ENCODE measurements around the gene TNNC2. TPM values are rescaled to one million over a fixed set of nuclear protein-coding genes. Genes with fewer than 3 reads are reported as not detected.

The TNNC2 gene
- total and polyA plus RNA-seq, 2 donors (not counting 3 experiments of a cell fraction or from before 2014, with no cell fraction given) = 0.26 TPM; not detected in 1

- DNase-seq (ENCODE audit: low read depth, low spot score) (no peak), FAIRE-seq (no peak)
- ChIA-PET POLR2A (no interaction called here), CTCF (interaction anchor here (1.0 to 2.9 kb wide), 5 partner anchors 8 to 156 kb away, joined by 3 to 12 read pairs (median 5); no protein-coding TSS in a partner anchor)
- intact Hi-C loops (cut with micrococcal nuclease) (loop anchor here (10.0 kb wide), 2 partner anchors 271 to 551 kb away; partner anchors contain the start of gene NCOA5), dilution Hi-C loops (cut with MboI; ENCODE audit: extremely low pct_ligation_motif_present, low sequenced_read_pairs) (no loop called here)
- peaks cover 25% of the 10 kb centered on the region for H3K79me2 ChIP-seq (ENCODE audit: control insufficient read depth, insufficient read depth, low read length)
- peaks cover 17% of the 10 kb centered on the region for H3K4me1 ChIP-seq (ENCODE audit: control insufficient read depth, extremely low read depth, insufficient read depth, low read length)
- H3K9me1 ChIP-seq (replicated peaks; ENCODE audit: control insufficient read depth, extremely low read depth, insufficient read depth, low read length) = no peaks in the 10 kb centered on the region
- H3K9ac ChIP-seq (replicated peaks; ENCODE audit: extremely low read depth, insufficient read depth, low read length) = peak overlapping the region; percentile 78
- no peaks in the 10 kb centered on the region for H3K9me3 ChIP-seq (replicated peaks; ENCODE audit: control insufficient read depth, insufficient read depth, low read length)
- no TSS peak for BruUV-seq (replicated peaks)
- peak overlapping the region; percentile 76 for H2AFZ ChIP-seq (ENCODE audit: low read depth, low read length)
- H3K27ac ChIP-seq (ENCODE audit: insufficient read depth, low read depth, low read length) = peak overlapping the region; percentile 41
- peak overlapping the region; percentile 91 for H3K4me2 ChIP-seq (ENCODE audit: insufficient read depth, low read length)
- TF ChIP-seq GATA2 (IDR thresholded peaks at IDR 0.05; ENCODE audit: insufficient read depth, insufficient read length, low read depth, low read length) = no peak
- TF ChIP-seq, protein P1, sequence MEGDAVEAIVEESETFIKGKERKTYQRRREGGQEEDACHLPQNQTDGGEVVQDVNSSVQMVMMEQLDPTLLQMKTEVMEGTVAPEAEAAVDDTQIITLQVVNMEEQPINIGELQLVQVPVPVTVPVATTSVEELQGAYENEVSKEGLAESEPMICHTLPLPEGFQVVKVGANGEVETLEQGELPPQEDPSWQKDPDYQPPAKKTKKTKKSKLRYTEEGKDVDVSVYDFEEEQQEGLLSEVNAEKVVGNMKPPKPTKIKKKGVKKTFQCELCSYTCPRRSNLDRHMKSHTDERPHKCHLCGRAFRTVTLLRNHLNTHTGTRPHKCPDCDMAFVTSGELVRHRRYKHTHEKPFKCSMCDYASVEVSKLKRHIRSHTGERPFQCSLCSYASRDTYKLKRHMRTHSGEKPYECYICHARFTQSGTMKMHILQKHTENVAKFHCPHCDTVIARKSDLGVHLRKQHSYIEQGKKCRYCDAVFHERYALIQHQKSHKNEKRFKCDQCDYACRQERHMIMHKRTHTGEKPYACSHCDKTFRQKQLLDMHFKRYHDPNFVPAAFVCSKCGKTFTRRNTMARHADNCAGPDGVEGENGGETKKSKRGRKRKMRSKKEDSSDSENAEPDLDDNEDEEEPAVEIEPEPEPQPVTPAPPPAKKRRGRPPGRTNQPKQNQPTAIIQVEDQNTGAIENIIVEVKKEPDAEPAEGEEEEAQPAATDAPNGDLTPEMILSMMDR (IDR thresholded peaks at IDR 0.05; ENCODE audit: extremely low read depth in 1 of 2, insufficient read depth in 1 of 2, low read depth in 1 of 2, low read length in 2 of 2) = no peak
- no peak for TF ChIP-seq JUN (IDR thresholded peaks at IDR 0.05; ENCODE audit: borderline replicate concordance, insufficient read depth, insufficient read length, low read depth)
- no peak for TF ChIP-seq MAX (IDR thresholded peaks at IDR 0.05; ENCODE audit: insufficient read depth, insufficient read length)
- no peak for TF ChIP-seq EZH2 (IDR thresholded peaks at IDR 0.05; ENCODE audit: borderline replicate concordance, low read depth, low read length, severe bottlenecking)
- TF ChIP-seq FOS (IDR thresholded peaks at IDR 0.05; ENCODE audit: borderline replicate concordance, insufficient read depth, low read length) = no peak
- TF ChIP-seq MYC (IDR thresholded peaks at IDR 0.05; ENCODE audit: low read depth, low read length) = no peak
- TF ChIP-seq POLR2A (IDR thresholded peaks at IDR 0.05; ENCODE audit: low read depth, low read length) = no peak
- TF ChIP-seq POLR2AphosphoS5 (IDR thresholded peaks at IDR 0.05; ENCODE audit: insufficient read depth, low read depth, low read length) = no peak
- peak overlapping the region; percentile 59 to 96 (median 90) for H3K4me3 ChIP-seq (replicated peaks in 1 of 3; ENCODE audit: insufficient read depth in 1 of 3, low read depth in 1 of 3, low read length in 3 of 3)
- H3K27me3 ChIP-seq (ENCODE audit: control insufficient read depth in 2 of 2, insufficient read depth in 2 of 2, low read length in 2 of 2) = no peaks in the 10 kb centered on the region
- H3K36me3 ChIP-seq (ENCODE audit: control insufficient read depth in 2 of 2, extremely low read depth in 1 of 2, insufficient read depth in 2 of 2, low read length in 2 of 2) = peaks cover 3 to 10% of the 10 kb centered on the region in 2 experiments
- no peaks in the 10 kb centered on the region for H4K20me1 ChIP-seq (replicated peaks; ENCODE audit: control insufficient read depth, extremely low read depth, insufficient read depth, low read length)
Measured at GRCh38 chr20:45813489-45813888, 13.6 kb downstream of the TNNC2 start.

All from endothelial cell of umbilical vein (primary cell).